OCI-LY7 (cell line): ENCODE results near the gene UCK2. TPM values are rescaled to one million over a fixed set of nuclear protein-coding genes. Genes with fewer than 3 reads are reported as not detected.

Experiments used
- BruUV-seq: library from RNA; stranded (reverse); fragments of 400-500 nt; replicated peaks from 2 replicates; lab custom pipeline; 2021; lab: Mats Ljungman, UMichigan
- CTCF ChIA-PET: fragments of 300-600 bp; sonication (Branson Sonifier 250); formaldehyde crosslinking; loops from one replicate; lab custom pipeline; 2022; ENCODE audit warnings: antibody characterized with exemption; ENCODE audit not compliant: unreplicated experiment; lab: Charles Lee
- POLR2A ChIA-PET: fragments of 300-600 bp; sonication (Branson Sonifier 250); formaldehyde crosslinking; loops from one replicate; lab custom pipeline; 2022; ENCODE audit warnings: antibody characterized with exemption; lab: Charles Lee
- DNase-seq: peaks from one replicate; pipeline ENCODE4 v3.0.0-alpha.2; 2015; ENCODE audit warnings: low spot score
- H2AFZ ChIP-seq: fragments of 200-600 bp; sonication (generic), shearing (Covaris generic); 2 replicates; pipeline ENCODE4 v1.6.1; 2014; ENCODE audit warnings: mild to moderate bottlenecking, antibody characterized with exemption, low read length, moderate library complexity
- H3K27ac ChIP-seq: fragments of 200-600 bp; sonication (generic); 2 replicates; pipeline ENCODE4 v1.5.1; 2014; ENCODE audit warnings: mixed run types, low read depth, mild to moderate bottlenecking, moderate library complexity, low read length, inconsistent platforms; ENCODE audit not compliant: poor library complexity, severe bottlenecking
- H3K36me3 ChIP-seq: fragments of 200-600 bp; sonication (generic); 2 replicates; pipeline ENCODE4 v1.6.1; 2014; ENCODE audit warnings: mild to moderate bottlenecking, antibody characterized with exemption, low read length, moderate library complexity, mixed read lengths; ENCODE audit not compliant: insufficient read depth
- H3K4me1 ChIP-seq: fragments of 200-600 bp; sonication (generic); 2 replicates; pipeline ENCODE4 v1.5.1; 2014; ENCODE audit warnings: mild to moderate bottlenecking, low read length; ENCODE audit not compliant: insufficient read depth, poor library complexity, severe bottlenecking
- H3K4me2 ChIP-seq: fragments of 200-600 bp; sonication (generic); 2 replicates; pipeline ENCODE4 v1.6.1; 2014; ENCODE audit warnings: mild to moderate bottlenecking, low read length
- H3K4me3 ChIP-seq: fragments of 200-600 bp; sonication (generic); 2 replicates; pipeline ENCODE4 v1.5.1; 2014; ENCODE audit warnings: mild to moderate bottlenecking, low read depth, low read length; ENCODE audit not compliant: poor library complexity, severe bottlenecking
- H3K79me2 ChIP-seq: fragments of 200-600 bp; sonication (generic); 2 replicates; pipeline ENCODE4 v1.6.1; 2016; ENCODE audit warnings: low read depth, mild to moderate bottlenecking, low read length, moderate library complexity, mixed read lengths; ENCODE audit not compliant: insufficient read depth
- H3K9me2 ChIP-seq: fragments of 200-600 bp; sonication (generic); 2 replicates; pipeline ENCODE4 v1.6.1; 2016; ENCODE audit warnings: mild to moderate bottlenecking, low read length, mixed read lengths; ENCODE audit not compliant: insufficient read depth
- H3K9me3 ChIP-seq: fragments of 200-600 bp; sonication (generic); 2 replicates; pipeline ENCODE4 v1.6.1; 2014; ENCODE audit warnings: mild to moderate bottlenecking, mixed run types, low read length, mixed read lengths
- H4K20me1 ChIP-seq: fragments of 200-600 bp; sonication (generic); 2 replicates; pipeline ENCODE4 v1.6.1; 2014; ENCODE audit warnings: mild to moderate bottlenecking, antibody characterized with exemption, low read length, moderate library complexity, mixed read lengths; ENCODE audit not compliant: insufficient read depth
- EZH2phosphoT487 ChIP-seq: fragments of 200-600 bp; sonication (generic); IDR thresholded peaks from 2 replicates; pipeline ENCODE4 v1.6.1; 2018; ENCODE audit warnings: low read depth, borderline replicate concordance, mild to moderate bottlenecking, mixed run types, antibody characterized with exemption, low read length, moderate library complexity, mixed read lengths
- intact Hi-C: fragments of 100-400 bp; cut with micrococcal nuclease; formaldehyde crosslinking; loops from one replicate; pipeline ENCODE4 v1.10.0; 2022; ENCODE audit not compliant: unreplicated experiment
- total RNA-seq, 2 experiments: library from RNA; depleted of rRNA in 1 of 2; stranded (reverse); fragments of >200 nt in 1 of 2; shearing (Covaris generic) in 1 of 2; gene quantifications; 2 replicates each; pipeline ENCODE4 v1.2.3, GENCODE V29; 2014 to 2022
- TF ChIP-seq, protein P1 (sequence below): fragments of 200-600 bp; sonication (generic); conservative IDR thresholded peaks from 2 replicates; pipeline ENCODE4 v1.5.1; 2014; ENCODE audit warnings: mild to moderate bottlenecking, antibody characterized with exemption, low read length, moderate library complexity, mixed read lengths

The UCK2 gene
- total RNA-seq, 2 experiments from 2014 or later, result 66.0 to 75.8 TPM

- Histone ChIP-seq H3K4me2 (no peak overlapping the region), H2AFZ (no peak overlapping the region), H3K4me3 (no peak overlapping the region), H4K20me1 (peaks cover 20% of the 10 kb centered on the region; the same call in 1 of the 2 replicates), H3K27ac (no peak overlapping the region), H3K36me3 (no peaks in the 10 kb centered on the region), H3K4me1 (peaks cover 4% of the 10 kb centered on the region), H3K9me3 (no peaks in the 10 kb centered on the region), H3K9me2 (no peaks in the 10 kb centered on the region), H3K79me2 (peaks cover 71% of the 10 kb centered on the region)
- BruUV-seq, result no TSS peak
- CTCF ChIA-PET, result no interaction called here
- POLR2A ChIA-PET, result interaction anchor here (0.6 to 1.9 kb wide), 5 partner anchors 9 to 847 kb away, joined by 3 to 10 read pairs (median 4); no protein-coding TSS in a partner anchor
- intact Hi-C loops, result no loop called here
- no peak for DNase-seq
- TF ChIP-seq, protein P1, sequence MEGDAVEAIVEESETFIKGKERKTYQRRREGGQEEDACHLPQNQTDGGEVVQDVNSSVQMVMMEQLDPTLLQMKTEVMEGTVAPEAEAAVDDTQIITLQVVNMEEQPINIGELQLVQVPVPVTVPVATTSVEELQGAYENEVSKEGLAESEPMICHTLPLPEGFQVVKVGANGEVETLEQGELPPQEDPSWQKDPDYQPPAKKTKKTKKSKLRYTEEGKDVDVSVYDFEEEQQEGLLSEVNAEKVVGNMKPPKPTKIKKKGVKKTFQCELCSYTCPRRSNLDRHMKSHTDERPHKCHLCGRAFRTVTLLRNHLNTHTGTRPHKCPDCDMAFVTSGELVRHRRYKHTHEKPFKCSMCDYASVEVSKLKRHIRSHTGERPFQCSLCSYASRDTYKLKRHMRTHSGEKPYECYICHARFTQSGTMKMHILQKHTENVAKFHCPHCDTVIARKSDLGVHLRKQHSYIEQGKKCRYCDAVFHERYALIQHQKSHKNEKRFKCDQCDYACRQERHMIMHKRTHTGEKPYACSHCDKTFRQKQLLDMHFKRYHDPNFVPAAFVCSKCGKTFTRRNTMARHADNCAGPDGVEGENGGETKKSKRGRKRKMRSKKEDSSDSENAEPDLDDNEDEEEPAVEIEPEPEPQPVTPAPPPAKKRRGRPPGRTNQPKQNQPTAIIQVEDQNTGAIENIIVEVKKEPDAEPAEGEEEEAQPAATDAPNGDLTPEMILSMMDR, result no peak
- no peak for TF ChIP-seq EZH2phosphoT487
Measured at GRCh38 chr1:165856021-165856420, 28.6 kb downstream of the UCK2 start.

GRCh38 chr1:165856606-165857005, 29.2 kb downstream of the UCK2 start:
- no peak for TF ChIP-seq EZH2phosphoT487
- TF ChIP-seq, protein P1, result no peak
- no peaks in the 10 kb centered on the region for H3K4me1 ChIP-seq
- no peaks in the 10 kb centered on the region for H3K36me3 ChIP-seq
- no peak for DNase-seq
- POLR2A ChIA-PET, result interaction anchor here (0.5 to 1.9 kb wide), 5 partner anchors 10 to 846 kb away, joined by 3 to 10 read pairs (median 4); no protein-coding TSS in a partner anchor
- H4K20me1 ChIP-seq, result peaks cover 20% of the 10 kb centered on the region; the same call in 1 of the 2 replicates
- no peak overlapping the region for H2AFZ ChIP-seq
- no peaks in the 10 kb centered on the region for H3K9me3 ChIP-seq
- no peak overlapping the region for H3K4me2 ChIP-seq
- H3K79me2 ChIP-seq, result peaks cover 65% of the 10 kb centered on the region
- intact Hi-C loops, result no loop called here
- H3K27ac ChIP-seq, result no peak overlapping the region
- no peaks in the 10 kb centered on the region for H3K9me2 ChIP-seq
- CTCF ChIA-PET, result no interaction called here
- no TSS peak for BruUV-seq
- no peak overlapping the region for H3K4me3 ChIP-seq

DNA sequence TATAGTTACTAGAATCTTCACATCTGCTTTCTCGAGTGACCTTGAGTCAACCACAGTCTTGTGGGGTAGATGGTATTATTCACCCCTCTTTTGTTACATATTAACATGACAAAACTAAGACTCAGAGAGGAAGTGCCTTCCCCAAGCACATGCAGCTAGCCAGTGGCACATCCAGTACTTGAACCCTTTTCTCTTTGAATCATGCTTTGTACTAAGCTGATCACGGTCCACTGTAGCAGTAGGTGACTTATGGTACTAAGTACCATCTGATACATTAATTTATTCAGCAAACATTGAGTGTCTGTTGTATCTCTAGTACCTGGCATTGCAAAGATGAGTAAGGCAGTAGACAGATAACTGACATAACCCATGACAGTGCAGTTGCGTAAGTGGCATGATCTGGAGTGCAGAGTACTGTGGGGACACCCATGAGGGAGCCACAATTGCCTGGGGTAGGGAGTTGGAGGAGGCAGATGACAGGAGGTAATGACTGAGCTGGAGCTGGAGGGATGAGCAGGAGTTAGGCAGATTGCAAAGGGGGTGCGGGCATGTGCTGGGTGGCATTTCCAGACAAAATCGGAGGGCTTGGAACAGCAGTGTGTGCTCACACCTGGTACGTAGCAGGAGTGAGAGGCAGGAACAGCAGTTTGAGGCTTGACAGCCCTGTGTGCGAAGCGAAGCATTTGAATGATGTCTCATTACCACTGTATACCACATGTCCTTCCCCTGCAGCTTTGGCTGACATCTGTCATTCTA, 29.8 kb downstream of the UCK2 start:
- no peaks in the 10 kb centered on the region for H3K36me3 ChIP-seq
- no peaks in the 10 kb centered on the region for H3K9me3 ChIP-seq
- no TSS peak for BruUV-seq
- TF ChIP-seq, protein P1, result no peak
- no peak for TF ChIP-seq EZH2phosphoT487
- POLR2A ChIA-PET, result interaction anchor here (0.7 kb wide), 1 partner anchor 220 kb away, joined by 4 read pairs; no protein-coding TSS in a partner anchor
- peaks cover 20% of the 10 kb centered on the region; the same call in 1 of the 2 replicates for H4K20me1 ChIP-seq
- no peak overlapping the region for H3K27ac ChIP-seq
- no peaks in the 10 kb centered on the region for H3K9me2 ChIP-seq
- peaks cover 5% of the 10 kb centered on the region for H3K4me1 ChIP-seq
- CTCF ChIA-PET, result no interaction called here
- no peak overlapping the region for H3K4me2 ChIP-seq
- H3K79me2 ChIP-seq, result peaks cover 68% of the 10 kb centered on the region
- no peak for DNase-seq
- no peak overlapping the region for H3K4me3 ChIP-seq
- intact Hi-C loops, result no loop called here
- H2AFZ ChIP-seq, result no peak overlapping the region
